ENCODE data around the gene RPL12.

RPL12 gene

DNA sequence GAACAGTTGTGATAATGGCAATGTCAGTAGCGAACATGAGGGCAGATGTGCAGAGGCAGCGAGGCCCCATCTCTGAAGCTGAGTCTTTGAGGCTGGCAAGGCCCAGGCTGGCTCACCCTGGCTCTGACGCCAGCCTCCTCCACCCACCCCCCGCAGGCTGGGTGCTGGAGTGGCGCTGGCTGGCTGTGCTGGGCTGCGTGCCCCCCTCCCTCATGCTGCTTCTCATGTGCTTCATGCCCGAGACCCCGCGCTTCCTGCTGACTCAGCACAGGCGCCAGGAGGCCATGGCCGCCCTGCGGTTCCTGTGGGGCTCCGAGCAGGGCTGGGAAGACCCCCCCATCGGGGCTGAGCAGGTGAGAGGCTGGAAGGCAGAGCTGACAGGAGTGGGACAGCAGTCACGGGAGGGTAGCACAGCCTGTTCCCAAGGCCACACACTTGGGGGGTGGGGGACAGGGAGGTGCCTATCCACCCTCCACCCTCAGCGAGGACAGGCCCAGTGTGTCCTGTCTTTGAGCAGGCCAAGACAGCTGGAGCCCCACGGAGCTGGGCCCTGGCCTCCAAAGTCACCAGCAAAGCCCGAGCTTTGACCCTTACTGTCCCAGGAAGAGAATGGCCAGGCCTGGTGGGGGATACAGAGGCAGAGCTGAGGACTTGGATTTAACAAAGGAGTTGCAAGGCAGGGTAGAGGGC, 48.7 kb downstream of the RPL12 start:
- no peak for DNase-seq

DNA sequence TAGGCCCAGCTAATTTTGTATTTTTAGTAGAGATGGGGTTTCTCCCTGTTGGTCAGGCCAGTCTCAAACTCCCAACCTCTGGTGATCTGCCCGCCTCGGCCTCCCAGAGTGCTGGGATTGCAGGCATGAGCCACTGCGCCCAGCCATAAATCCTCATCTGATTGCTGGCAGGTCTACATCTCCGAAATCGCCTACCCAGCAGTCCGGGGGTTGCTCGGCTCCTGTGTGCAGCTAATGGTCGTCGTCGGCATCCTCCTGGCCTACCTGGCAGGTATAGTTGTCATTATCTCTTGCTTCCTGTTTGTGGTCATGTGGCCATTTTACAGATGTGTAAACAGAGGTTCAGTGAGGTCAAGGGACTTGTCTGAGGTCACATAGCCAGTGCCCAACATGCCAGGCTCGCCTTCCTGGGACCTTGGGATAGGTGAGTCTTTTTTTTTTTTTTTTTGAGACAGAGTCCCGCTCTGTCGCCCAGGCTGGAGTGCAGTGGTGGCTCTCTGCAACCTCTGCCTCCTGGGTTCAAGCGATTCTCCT, 51.4 kb downstream of the RPL12 start:
- DNase-seq = no peak

DNA sequence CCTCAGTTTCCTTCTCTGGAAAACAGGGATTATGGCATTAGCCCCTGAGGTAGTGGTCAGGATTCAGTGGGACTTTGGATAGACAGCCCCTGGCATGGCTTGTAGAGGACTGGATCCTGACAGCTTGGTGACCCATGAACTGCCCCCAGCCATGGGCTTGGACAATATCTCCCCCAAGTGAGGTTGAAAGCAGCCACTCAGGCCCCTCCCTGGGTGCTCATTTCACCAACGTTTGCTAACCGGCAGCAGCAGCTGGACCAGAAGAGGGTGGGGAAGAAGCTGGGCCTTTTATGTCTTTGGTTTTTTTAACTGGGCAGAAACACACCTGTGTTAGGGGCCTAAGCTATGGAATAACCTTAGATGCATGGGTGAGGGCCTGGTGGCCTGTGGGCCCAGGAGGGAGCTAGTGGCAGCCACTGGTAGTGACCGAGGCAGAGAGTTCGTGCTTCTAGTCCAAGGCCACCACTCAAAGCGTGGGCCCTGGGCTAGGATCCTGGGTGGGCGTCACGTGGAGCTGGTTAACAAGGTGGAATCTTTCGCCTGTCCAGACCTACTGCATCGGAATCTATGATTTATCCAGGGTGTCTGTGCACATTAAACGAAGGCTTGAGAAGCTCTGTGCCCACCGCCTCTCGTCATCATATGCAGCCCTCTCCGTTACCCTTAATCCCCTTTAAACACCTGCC, 52.3 kb downstream of the RPL12 start:
- DNase-seq = no peak

DNA sequence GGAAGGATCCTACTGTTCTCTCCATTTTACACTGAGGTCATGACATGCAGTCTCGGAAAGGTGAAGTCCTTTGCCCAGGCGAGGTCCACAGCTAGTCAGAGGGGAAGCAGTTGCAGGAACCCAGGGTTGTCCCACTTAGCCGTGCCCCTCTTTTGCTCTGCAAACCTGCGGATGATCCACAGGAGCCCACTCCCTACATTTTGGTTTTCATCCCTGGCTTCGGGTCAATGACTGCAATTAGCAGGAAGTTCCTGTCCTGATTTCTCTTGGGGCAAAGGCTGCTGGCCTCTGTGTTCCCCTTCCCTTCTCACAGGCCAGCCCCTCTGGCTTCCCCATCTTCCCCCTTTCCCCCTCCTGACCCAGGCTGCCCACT, 52.9 kb downstream of the RPL12 start:
- no peak for DNase-seq

Data from DMS 273 treated with DMSO at 0.1 percent for 48 hours (cell line).